OCI-LY1 (cell line): ENCODE results near the gene LRRC63.

Experiments
- H2AFZ ChIP-seq: fragments of 200-600 bp; sonication (generic), shearing (Covaris generic); 2 replicates; pipeline ENCODE4 v1.6.0; 2014; ENCODE audit warnings: antibody characterized with exemption, mild to moderate bottlenecking, low read length
- H3F3A ChIP-seq: fragments of 200-600 bp; sonication (generic), shearing (Covaris generic); 2 replicates; pipeline ENCODE4 v1.6.0; 2014; ENCODE audit warnings: mild to moderate bottlenecking, antibody characterized with exemption, low read length, moderate library complexity; ENCODE audit not compliant: insufficient read depth
- H3K27ac ChIP-seq: fragments of 200-600 bp; sonication (generic); 2 replicates; pipeline ENCODE4 v1.5.1; 2014; ENCODE audit warnings: low read length, mixed run types, mild to moderate bottlenecking, low read depth; ENCODE audit not compliant: poor library complexity, severe bottlenecking
- H3K27me3 ChIP-seq: fragments of 200-600 bp; sonication (generic); 2 replicates; pipeline ENCODE4 v1.6.0; 2014; ENCODE audit warnings: antibody characterized with exemption, mild to moderate bottlenecking, low read length, moderate library complexity; ENCODE audit not compliant: insufficient read depth
- H3K36me3 ChIP-seq: fragments of 200-600 bp; sonication (generic); 2 replicates; pipeline ENCODE4 v1.6.1; 2014; ENCODE audit warnings: mild to moderate bottlenecking, antibody characterized with exemption, low read length, moderate library complexity, mixed read lengths; ENCODE audit not compliant: insufficient read depth
- H3K4me1 ChIP-seq: fragments of 200-600 bp; sonication (generic); 2 replicates; pipeline ENCODE4 v1.5.1; 2014; ENCODE audit warnings: mild to moderate bottlenecking, low read length, moderate library complexity; ENCODE audit not compliant: insufficient read depth, severe bottlenecking
- H3K4me2 ChIP-seq: fragments of 200-600 bp; sonication (generic), shearing (Covaris generic); 2 replicates; pipeline ENCODE4 v1.6.1; 2014; ENCODE audit warnings: low read length
- H3K4me3 ChIP-seq: fragments of 200-600 bp; sonication (generic); 2 replicates; pipeline ENCODE4 v1.5.1; 2014; ENCODE audit warnings: low read length, low read depth, mild to moderate bottlenecking, mixed read lengths; ENCODE audit not compliant: poor library complexity, severe bottlenecking
- H3K79me2 ChIP-seq: fragments of 200-600 bp; shearing (Covaris generic); 2 replicates; pipeline ENCODE4 v1.6.1; 2016; ENCODE audit warnings: mixed run types, low read length, mixed read lengths; ENCODE audit not compliant: insufficient read depth
- H3K9ac ChIP-seq: fragments of 200-600 bp; sonication (generic), shearing (Covaris generic); 2 replicates; pipeline ENCODE4 v1.6.1; 2014; ENCODE audit warnings: mild to moderate bottlenecking, low read length, mixed read lengths
- H3K9me2 ChIP-seq: fragments of 200-600 bp; sonication (generic), shearing (Covaris generic); 2 replicates; pipeline ENCODE4 v1.6.1; 2014; ENCODE audit warnings: low read depth, mild to moderate bottlenecking, low read length, mixed read lengths
- H3K9me3 ChIP-seq: fragments of 200-600 bp; shearing (Covaris generic); 2 replicates; pipeline ENCODE4 v1.6.1; 2014; ENCODE audit warnings: low read length, mixed read lengths
- H4K20me1 ChIP-seq: fragments of 200-600 bp; sonication (generic), shearing (Covaris generic); 2 replicates; pipeline ENCODE4 v1.6.0; 2016; ENCODE audit warnings: mild to moderate bottlenecking, low read length; ENCODE audit not compliant: insufficient read depth
- CTCF ChIP-seq: fragments of 200-600 bp; sonication (generic), shearing (Covaris generic); IDR thresholded peaks from 2 replicates; pipeline ENCODE4 v1.5.1; 2017; ENCODE audit warnings: mild to moderate bottlenecking, antibody characterized with exemption, low read length, moderate library complexity, mixed read lengths
- EZH2 ChIP-seq: fragments of 200-600 bp; sonication (generic), shearing (Covaris generic); IDR thresholded peaks from 2 replicates; pipeline ENCODE4 v1.8.0; 2017; ENCODE audit warnings: borderline replicate concordance, mixed run types, mild to moderate bottlenecking, antibody characterized with exemption, low read length, moderate library complexity, mixed read lengths

LRRC63 gene

GRCh38 chr13:46315036-46315435, 103.3 kb downstream of the LRRC63 start:
- Histone ChIP-seq H2AFZ (no peak overlapping the region), H3K4me3 (no peak overlapping the region), H4K20me1 (no peaks in the 10 kb centered on the region), H3F3A (no peaks in the 10 kb centered on the region), H3K4me1 (no peaks in the 10 kb centered on the region), H3K27ac (no peak overlapping the region), H3K27me3 (no peaks in the 10 kb centered on the region), H3K9me3 (no peaks in the 10 kb centered on the region), H3K36me3 (no peaks in the 10 kb centered on the region), H3K79me2 (no peaks in the 10 kb centered on the region), H3K4me2 (no peak overlapping the region), H3K9ac (no peak overlapping the region), H3K9me2 (no peaks in the 10 kb centered on the region)
- no peak for TF ChIP-seq EZH2
- TF ChIP-seq CTCF: no peak

- Histone ChIP-seq H3K9me3 (no peaks in the 10 kb centered on the region), H3K4me1 (peaks cover under 1% of the 10 kb centered on the region), H4K20me1 (no peaks in the 10 kb centered on the region), H3K79me2 (no peaks in the 10 kb centered on the region), H3K4me3 (no peak overlapping the region), H3K9ac (no peak overlapping the region), H3F3A (no peaks in the 10 kb centered on the region), H3K27ac (no peak overlapping the region), H3K4me2 (no peak overlapping the region), H3K9me2 (no peaks in the 10 kb centered on the region), H2AFZ (no peak overlapping the region), H3K36me3 (no peaks in the 10 kb centered on the region), H3K27me3 (no peaks in the 10 kb centered on the region)
- TF ChIP-seq CTCF: no peak
- no peak for TF ChIP-seq EZH2
These were observed 103.9 kb downstream of the LRRC63 start for GRCh38 chr13:46315491-46316075.

DNA sequence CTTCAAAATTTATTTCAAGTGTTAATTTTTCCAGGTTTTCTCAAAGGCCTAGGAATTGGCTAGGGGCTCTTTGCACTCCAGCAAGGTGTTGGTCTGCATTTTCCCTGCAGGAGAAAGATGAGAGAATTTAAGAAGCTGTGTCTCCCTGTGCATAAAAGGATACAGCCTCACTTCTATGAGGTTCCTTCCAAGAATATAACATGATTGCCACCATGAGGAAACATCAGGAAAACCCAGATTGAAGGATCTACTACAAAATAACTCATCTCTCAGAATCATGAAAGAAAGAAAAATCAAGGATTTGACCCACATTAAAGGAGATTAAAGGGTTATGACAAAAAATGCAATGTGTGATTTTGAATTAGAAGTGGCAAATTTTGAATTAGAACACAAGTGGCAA, 105.4 kb downstream of the LRRC63 start:
- no peaks in the 10 kb centered on the region for H3K27me3 ChIP-seq
- no peak overlapping the region for H3K27ac ChIP-seq

More for the DNA sequence above, 105.4 kb downstream of the LRRC63 start:
- TF ChIP-seq EZH2: no peak
- TF ChIP-seq CTCF: no peak
- H3K4me2 ChIP-seq: no peak overlapping the region
- H3K36me3 ChIP-seq: no peaks in the 10 kb centered on the region
- no peaks in the 10 kb centered on the region for H4K20me1 ChIP-seq
- no peaks in the 10 kb centered on the region for H3F3A ChIP-seq
- no peak overlapping the region for H2AFZ ChIP-seq
- no peak overlapping the region for H3K4me3 ChIP-seq
- H3K9me2 ChIP-seq: no peaks in the 10 kb centered on the region
- H3K79me2 ChIP-seq: no peaks in the 10 kb centered on the region
- H3K4me1 ChIP-seq: peaks cover 14% of the 10 kb centered on the region
- H3K9ac ChIP-seq: no peak overlapping the region
- H3K9me3 ChIP-seq: no peaks in the 10 kb centered on the region
